GM19468 (cell line): ENCODE data around the gene WNT16.

Experiments used
- ATAC-seq: cut with Tn5 transposase; IDR thresholded peaks from one replicate; pipeline ENCODE4 v1.9.1; 2021; ENCODE audit warnings: mild to moderate bottlenecking, moderate library complexity, moderate number of reproducible peaks; ENCODE audit not compliant: unreplicated experiment; ENCODE audit errors: extremely low read depth

The WNT16 gene

GRCh38 chr7:121385800-121386179 lies 57.0 kb downstream of the WNT16 start:
- peak; percentile 95 for ATAC-seq

DNA sequence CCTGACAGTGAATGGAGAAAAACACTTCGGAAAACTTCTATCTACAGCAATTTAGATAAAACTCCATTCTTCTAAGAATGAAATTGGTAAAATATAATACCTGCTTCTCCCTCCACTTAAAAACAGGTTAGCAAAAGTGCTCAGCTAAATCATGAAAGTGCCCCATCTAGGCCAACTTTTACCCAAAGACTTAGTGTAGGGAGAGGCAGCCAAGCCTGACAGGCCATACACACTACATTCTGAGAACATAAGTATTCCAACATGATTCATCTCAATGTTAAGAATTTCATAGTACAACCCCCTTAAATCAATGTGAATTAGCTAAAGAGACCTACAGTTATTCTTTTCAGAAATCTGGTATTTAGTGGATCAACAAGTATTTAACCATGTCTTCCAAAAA lies 60.1 kb downstream of the WNT16 start:
- no peak for ATAC-seq

DNA sequence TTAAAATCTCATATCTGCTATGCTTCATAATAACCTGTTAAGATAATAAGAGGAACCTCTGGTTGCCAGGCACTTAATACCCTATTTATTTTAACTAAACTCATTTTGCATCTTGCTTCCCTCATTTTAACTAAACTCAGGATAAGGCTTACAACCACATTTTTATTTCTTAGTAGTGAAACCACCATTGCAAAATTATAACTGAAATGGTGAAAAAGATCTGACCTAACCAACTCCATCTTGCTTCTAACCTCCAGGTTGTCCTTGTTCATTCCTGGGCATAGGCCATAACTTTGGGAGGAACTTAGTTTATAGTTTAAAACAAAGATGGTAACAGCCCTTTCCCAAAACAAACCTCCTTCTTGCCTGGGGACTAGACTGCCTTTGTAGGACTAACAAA lies 61.3 kb downstream of the WNT16 start:
- no peak for ATAC-seq

- no peak for ATAC-seq
These were observed 61.8 kb downstream of the WNT16 start for GRCh38 chr7:121390617-121391016.
